NCI-H82 treated with DMSO at 0.1 percent for 48 hours (cell line): ENCODE data around the gene SLC25A22.

Source experiments
- DNase-seq: peaks from one replicate; lab custom pipeline; 2025; ENCODE audit not compliant: unreplicated experiment; lab: John Stamatoyannopoulos, UW

The SLC25A22 gene

GRCh38 chr11:774873-775592, 23.0 kb downstream of the SLC25A22 start:
- no peak for DNase-seq

GRCh38 chr11:773830-774229, 24.3 kb downstream of the SLC25A22 start:
- DNase-seq: no peak

GRCh38 chr11:773425-773824, 24.7 kb downstream of the SLC25A22 start:
- DNase-seq: no peak

- DNase-seq: no peak
Observed at GRCh38 chr11:772429-773390, 25.4 kb downstream of the SLC25A22 start.

GRCh38 chr11:771617-772204, 26.4 kb downstream of the SLC25A22 start:
- no peak for DNase-seq

- DNase-seq: no peak
Observed at GRCh38 chr11:770642-771616, 27.2 kb downstream of the SLC25A22 start.

- no peak for DNase-seq
Observed at GRCh38 chr11:769887-770641, 28.0 kb downstream of the SLC25A22 start.

- DNase-seq: no peak
Observed at GRCh38 chr11:767238-767637, 30.8 kb downstream of the SLC25A22 start.

GRCh38 chr11:766936-767210, 31.2 kb downstream of the SLC25A22 start:
- DNase-seq: no peak

- DNase-seq: no peak
Observed at GRCh38 chr11:766106-766935, 31.8 kb downstream of the SLC25A22 start.

- DNase-seq: no peak
Observed at GRCh38 chr11:765802-766091, 32.3 kb downstream of the SLC25A22 start.

GRCh38 chr11:765025-765801, 32.9 kb downstream of the SLC25A22 start:
- DNase-seq: no peak

GRCh38 chr11:764322-765024, 33.6 kb downstream of the SLC25A22 start:
- no peak for DNase-seq

- no peak for DNase-seq
Observed at GRCh38 chr11:763549-764321, 34.3 kb downstream of the SLC25A22 start.

GRCh38 chr11:763073-763463, 35.0 kb downstream of the SLC25A22 start:
- no peak for DNase-seq

- no peak for DNase-seq
Observed at GRCh38 chr11:762421-763072, 35.5 kb downstream of the SLC25A22 start.
